Neural crest cell (in vitro differentiated cells): ENCODE data around the gene NR1D2. TPM values are rescaled to one million over a fixed set of nuclear protein-coding genes. Genes with fewer than 3 reads are reported as not detected.

Source experiments
- DNase-seq: peaks from one replicate; pipeline ENCODE4 v3.0.0; 2021; ENCODE audit warnings: low read depth, mixed read lengths, low spot score
- H3K27ac Mint-ChIP-seq: one replicate; pipeline ENCODE4 v1.8.0; 2021; ENCODE audit warnings: mild to moderate bottlenecking, mixed read lengths; ENCODE audit not compliant: unreplicated experiment
- H3K27me3 Mint-ChIP-seq: 2 replicates; pipeline ENCODE4 v1.8.0; 2021; ENCODE audit warnings: low read depth, mild to moderate bottlenecking, mixed read lengths
- H3K36me3 Mint-ChIP-seq: 2 replicates; pipeline ENCODE4 v1.8.0; 2021; ENCODE audit warnings: low read depth, mild to moderate bottlenecking, mixed read lengths
- H3K4me1 Mint-ChIP-seq: 2 replicates; pipeline ENCODE4 v1.8.0; 2021; ENCODE audit warnings: mixed read lengths
- H3K4me3 Mint-ChIP-seq: one replicate; pipeline ENCODE4 v1.8.0; 2021; ENCODE audit warnings: mild to moderate bottlenecking, mixed read lengths
- H3K9me3 Mint-ChIP-seq: 2 replicates; pipeline ENCODE4 v1.8.0; 2021; ENCODE audit warnings: mixed read lengths
- total RNA-seq: library from RNA; stranded (reverse); gene quantifications from 2 replicates; pipeline ENCODE4 v1.2.1, GENCODE V29; 2021
- TF ChIP-seq, protein P1 (sequence below): fragments of 200-600 bp; sonication (generic); conservative IDR thresholded peaks from 2 replicates; pipeline ENCODE4 v1.5.0; 2021; ENCODE audit warnings: antibody characterized with exemption, mild to moderate bottlenecking

Gene NR1D2
- total RNA-seq, 1 donor from 2014 or later: 8.6 TPM

DNA sequence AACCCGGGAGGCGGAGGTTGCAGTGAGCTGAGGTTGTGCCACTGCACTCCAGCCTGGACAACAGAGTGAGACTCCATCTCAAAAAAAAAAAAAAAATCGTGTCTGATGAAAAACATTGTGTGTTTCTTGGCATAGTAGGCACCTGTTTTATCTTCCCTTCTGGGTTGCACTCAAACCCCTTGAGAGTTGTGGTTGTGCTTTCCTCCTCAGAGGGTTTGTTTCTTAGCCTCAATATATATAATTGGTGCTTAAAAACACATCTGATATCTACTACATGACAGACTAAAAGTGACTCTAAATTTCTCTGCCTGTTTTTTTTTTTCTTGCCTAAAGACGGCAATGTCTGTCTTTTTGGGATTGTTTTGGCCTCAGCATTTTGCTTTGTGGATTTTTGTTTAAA, 7.6 kb downstream of the NR1D2 start:
- H3K27ac Mint-ChIP-seq: no peak overlapping the region
- no peak for DNase-seq
- TF ChIP-seq, protein P1, sequence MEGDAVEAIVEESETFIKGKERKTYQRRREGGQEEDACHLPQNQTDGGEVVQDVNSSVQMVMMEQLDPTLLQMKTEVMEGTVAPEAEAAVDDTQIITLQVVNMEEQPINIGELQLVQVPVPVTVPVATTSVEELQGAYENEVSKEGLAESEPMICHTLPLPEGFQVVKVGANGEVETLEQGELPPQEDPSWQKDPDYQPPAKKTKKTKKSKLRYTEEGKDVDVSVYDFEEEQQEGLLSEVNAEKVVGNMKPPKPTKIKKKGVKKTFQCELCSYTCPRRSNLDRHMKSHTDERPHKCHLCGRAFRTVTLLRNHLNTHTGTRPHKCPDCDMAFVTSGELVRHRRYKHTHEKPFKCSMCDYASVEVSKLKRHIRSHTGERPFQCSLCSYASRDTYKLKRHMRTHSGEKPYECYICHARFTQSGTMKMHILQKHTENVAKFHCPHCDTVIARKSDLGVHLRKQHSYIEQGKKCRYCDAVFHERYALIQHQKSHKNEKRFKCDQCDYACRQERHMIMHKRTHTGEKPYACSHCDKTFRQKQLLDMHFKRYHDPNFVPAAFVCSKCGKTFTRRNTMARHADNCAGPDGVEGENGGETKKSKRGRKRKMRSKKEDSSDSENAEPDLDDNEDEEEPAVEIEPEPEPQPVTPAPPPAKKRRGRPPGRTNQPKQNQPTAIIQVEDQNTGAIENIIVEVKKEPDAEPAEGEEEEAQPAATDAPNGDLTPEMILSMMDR: no peak
- H3K36me3 Mint-ChIP-seq: peaks cover 2% of the 10 kb centered on the region
- H3K9me3 Mint-ChIP-seq: no peaks in the 10 kb centered on the region
- H3K4me1 Mint-ChIP-seq: no peaks in the 10 kb centered on the region
- H3K4me3 Mint-ChIP-seq: no peak overlapping the region
- H3K27me3 Mint-ChIP-seq: no peaks in the 10 kb centered on the region

DNA sequence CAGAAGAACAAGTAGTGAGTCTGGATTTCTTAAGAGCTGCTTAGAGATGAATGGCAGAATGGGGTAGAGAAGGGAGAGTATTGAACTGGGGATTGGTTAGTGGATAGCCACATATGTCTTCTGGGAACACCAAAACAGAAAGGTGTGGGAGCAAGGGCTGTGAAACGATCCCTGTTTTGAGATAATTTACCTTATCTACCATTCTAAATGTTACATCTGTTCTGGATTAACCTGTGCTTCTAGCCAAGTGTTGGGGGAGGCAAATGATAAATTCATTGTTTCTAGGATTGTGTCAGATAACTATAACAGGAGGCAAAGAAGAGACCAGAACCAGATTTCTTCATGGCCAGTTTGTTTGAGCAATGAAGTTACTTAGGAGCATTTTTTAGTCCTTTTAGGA, 8.4 kb downstream of the NR1D2 start:
- Mint-ChIP-seq H3K4me3 (no peak overlapping the region), H3K27me3 (no peaks in the 10 kb centered on the region), H3K9me3 (no peaks in the 10 kb centered on the region), H3K36me3 (peaks cover 2% of the 10 kb centered on the region), H3K27ac (no peak overlapping the region), H3K4me1 (no peaks in the 10 kb centered on the region)
- TF ChIP-seq, protein P1: no peak
- no peak for DNase-seq

DNA sequence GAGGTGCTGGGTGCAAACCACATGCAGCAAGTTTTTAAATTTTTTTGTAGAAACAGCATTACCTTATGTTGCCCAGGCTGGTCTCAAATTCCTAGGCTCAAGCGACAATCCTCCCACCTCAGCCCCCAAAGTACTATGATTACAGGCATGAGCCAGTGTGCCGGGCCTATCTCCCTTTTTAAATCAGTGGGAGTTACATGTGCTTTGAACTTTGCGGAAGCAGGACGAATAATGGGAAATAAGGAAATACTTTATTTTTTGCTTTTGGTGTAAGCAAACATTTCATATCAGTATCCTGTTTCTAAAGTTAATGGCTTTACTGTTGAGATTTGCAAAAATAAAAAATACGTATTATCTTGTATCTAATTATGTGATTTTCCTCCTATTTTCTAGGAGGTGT, 9.1 kb downstream of the NR1D2 start:
- Mint-ChIP-seq H3K9me3 (no peaks in the 10 kb centered on the region), H3K27ac (no peak overlapping the region)

DNA sequence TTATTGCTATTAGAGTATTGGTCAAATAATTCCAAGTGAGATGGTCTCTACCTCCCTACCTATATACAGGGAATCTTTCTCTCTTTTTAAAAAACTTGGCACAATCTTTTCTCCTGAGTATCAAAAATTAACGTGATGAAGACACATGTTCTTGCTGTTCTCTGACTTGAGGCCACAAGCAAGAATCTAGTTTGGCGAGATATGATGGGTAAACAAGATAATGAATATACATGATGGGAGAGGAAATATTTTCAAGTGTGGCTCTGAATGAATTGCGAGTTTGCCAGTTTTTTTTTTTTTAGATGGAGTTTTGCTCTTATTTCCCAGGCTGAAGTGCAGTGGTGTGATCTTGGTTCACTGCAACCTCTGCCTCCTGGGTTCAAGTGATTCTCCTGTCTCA, 11.6 kb downstream of the NR1D2 start:
- no peak overlapping the region for H3K27ac Mint-ChIP-seq
- no peak overlapping the region for H3K4me3 Mint-ChIP-seq
- no peaks in the 10 kb centered on the region for H3K9me3 Mint-ChIP-seq
- peaks cover 3% of the 10 kb centered on the region for H3K4me1 Mint-ChIP-seq
- DNase-seq: no peak
- peaks cover 2% of the 10 kb centered on the region for H3K36me3 Mint-ChIP-seq
- TF ChIP-seq, protein P1: no peak
- H3K27me3 Mint-ChIP-seq: no peaks in the 10 kb centered on the region

More for the DNA sequence above, 9.1 kb downstream of the NR1D2 start:
- no peak for DNase-seq
- H3K36me3 Mint-ChIP-seq: peaks cover 2% of the 10 kb centered on the region
- H3K4me1 Mint-ChIP-seq: no peaks in the 10 kb centered on the region
- TF ChIP-seq, protein P1: no peak
- H3K27me3 Mint-ChIP-seq: no peaks in the 10 kb centered on the region
- no peak overlapping the region for H3K4me3 Mint-ChIP-seq

DNA sequence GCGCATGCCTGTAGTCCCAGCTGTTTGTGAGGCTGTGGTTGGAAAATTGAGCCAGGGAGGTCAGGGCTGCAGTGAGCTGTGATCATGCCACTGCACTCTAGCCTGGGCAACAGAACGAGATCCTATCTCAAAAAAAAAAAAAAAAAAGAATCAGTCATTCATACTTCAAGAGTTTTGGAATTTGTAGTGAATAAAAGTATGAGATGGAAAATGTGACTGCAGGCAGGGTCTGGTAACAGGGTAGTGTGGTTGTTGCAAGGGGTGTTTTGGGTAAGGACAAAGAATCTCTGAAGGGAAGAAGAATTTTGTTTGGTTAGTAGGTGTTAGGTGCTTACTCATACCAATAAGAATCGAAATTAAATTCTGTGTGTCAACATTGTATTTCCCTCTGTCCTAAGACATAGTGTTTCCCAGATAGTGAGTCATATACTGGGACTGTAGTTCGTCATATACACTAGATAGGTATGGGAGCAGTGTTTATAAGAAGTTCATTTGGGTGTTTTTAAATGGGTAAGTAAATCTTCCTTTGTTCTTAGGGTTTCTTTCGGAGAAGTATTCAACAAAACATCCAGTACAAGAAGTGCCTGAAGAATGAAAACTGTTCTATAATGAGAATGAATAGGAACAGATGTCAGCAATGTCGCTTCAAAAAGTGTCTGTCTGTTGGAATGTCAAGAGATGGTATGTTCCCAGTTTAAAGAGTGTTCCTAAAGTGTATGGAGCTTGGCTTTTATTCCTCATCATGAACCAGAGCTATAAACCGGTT, 14.2 kb downstream of the NR1D2 start:
- no peak for DNase-seq
- H3K27me3 Mint-ChIP-seq: no peaks in the 10 kb centered on the region
- H3K36me3 Mint-ChIP-seq: peaks cover 5% of the 10 kb centered on the region
- H3K9me3 Mint-ChIP-seq: no peaks in the 10 kb centered on the region
- H3K4me3 Mint-ChIP-seq: no peak overlapping the region
- H3K4me1 Mint-ChIP-seq: peaks cover 3% of the 10 kb centered on the region
- TF ChIP-seq, protein P1: no peak
- no peak overlapping the region for H3K27ac Mint-ChIP-seq
